ENCODE data around the gene NLRP12.
"Not testable (repeated sequence)": the region's sequence is repeated elsewhere in the genome, so short reads cannot be mapped to it uniquely, and the experiment has no call there.

The NLRP12 gene

DNA sequence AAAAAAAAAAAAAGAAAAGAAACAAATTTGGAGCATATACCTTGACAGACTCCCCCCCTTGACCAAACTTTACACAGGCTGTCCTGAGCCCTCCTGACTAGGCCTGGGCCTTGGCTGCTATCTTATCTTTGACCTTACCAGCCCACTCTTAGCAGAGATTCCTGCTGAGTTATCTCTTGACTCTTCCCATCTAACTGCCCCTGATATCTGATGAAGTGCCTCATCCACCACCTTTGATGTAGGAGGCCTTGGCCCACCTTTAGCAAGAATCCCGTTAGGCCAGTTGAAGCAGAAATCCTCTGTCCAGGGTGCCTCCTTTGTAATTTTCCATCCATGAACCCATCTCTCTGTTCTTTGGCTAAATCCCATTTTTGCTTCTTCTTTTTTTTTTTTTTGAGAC is 43.6 kb downstream of the NLRP12 start:
- no peak for DNase-seq

DNA sequence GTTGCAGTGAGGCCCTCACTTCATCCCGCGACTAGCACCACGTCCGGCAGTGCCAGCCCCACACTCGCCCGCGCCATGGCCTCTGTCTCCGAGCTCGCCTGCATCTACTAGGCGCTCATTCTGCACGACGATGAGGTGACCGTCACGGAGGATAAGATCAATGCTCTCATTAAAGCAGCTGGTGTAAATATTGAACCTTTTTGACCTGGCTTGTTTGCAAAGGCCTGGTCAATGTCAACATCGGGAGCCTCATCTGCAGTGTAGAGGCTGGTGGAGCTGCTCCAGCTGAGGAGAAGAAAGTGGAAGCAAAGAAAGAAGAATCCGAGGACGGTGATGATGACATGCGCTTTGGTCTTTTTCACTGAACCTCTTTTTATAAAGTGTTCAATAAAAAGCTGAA is 48.6 kb downstream of the NLRP12 start:
- no peak for DNase-seq

GRCh38 chr19:53774491-53774890 is 49.6 kb downstream of the NLRP12 start:
- DNase-seq = not testable (repeated sequence)

DNA sequence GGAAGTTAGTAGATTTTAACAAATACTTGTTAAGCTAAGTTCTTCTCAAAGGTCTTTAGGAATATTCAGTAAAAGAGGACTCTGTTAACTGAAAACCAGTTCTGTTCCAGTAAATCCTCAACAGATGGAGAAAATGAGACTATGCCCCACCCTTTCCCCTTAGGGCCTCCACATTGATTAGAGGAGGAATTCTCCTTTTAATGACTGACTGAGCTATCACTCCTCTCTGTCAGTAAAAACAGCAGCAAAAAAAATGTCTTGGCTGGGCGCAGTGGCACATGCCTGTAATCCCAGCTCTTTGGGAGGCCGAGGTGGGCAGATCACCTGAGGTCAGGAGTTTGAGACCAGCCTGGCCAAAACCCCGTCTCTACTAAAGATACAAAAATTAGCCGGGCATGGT is 50.1 kb downstream of the NLRP12 start:
- DNase-seq = no peak

DNA sequence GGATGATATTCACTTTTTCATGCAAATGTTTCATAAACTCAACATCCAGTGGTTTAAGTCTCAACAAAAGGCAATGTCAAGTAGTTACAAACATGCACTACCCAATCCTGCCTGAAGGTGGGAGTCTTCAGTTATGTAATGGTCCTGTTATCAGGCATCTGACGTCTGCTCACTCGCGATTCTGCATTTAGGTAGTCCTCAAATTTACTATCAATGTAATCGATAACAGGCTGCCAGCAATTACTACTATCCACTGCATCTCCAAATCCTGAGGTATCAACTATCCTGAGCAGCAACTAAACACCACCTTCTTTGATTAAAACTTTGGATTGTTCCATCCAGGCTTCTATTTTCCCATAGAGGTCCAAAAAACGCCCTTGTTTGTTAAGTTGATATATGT is 51.2 kb downstream of the NLRP12 start:
- DNase-seq = peak; percentile 55

GRCh38 chr19:53771144-53771543 is 53.0 kb downstream of the NLRP12 start:
- DNase-seq = no peak

GRCh38 chr19:53769696-53770309 is 54.3 kb downstream of the NLRP12 start:
- DNase-seq = not testable (repeated sequence)

DNA sequence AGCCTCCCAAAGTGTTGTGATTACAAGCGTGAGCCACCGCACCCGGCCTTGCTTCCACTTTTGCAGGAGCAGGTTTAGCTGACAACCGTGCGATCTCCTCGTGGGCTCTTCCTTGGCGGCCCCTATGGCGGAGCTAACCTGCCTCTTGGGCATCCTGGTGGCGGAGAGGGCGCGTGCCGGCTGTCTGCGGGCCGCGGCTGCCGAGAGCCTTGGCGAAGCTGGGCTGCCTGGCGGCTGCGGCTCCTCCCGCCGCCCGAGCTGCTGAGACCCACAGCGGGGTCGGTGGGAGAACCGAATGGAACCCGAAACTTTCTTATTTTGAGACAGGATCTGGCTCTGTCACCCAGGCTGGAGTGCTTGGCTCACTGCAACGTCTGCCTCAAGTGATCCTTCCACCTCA is 55.7 kb downstream of the NLRP12 start:
- DNase-seq = no peak

- not testable (repeated sequence) for DNase-seq
Measured at GRCh38 chr19:53758991-53759390, 65.1 kb downstream of the NLRP12 start.

All from activated CD4-positive, alpha-beta T cell treated with anti-CD3 and anti-CD28 coated beads, Interleukin-10, Interleukin-2, amounts not matched to agents 100 ng/mL and 50 ng/mL, durations not matched to agents 16 hours and 8 hours (primary cell).